ENCODE results near the gene BCL11A. TPM values are rescaled to one million over a fixed set of nuclear protein-coding genes. Genes with fewer than 3 reads are reported as not detected.

BCL11A gene
- total and polyA plus RNA-seq, 2 of the 13 experiments (the other 11 are each of a cell fraction or from before 2014, with no cell fraction given): not detected

DNA sequence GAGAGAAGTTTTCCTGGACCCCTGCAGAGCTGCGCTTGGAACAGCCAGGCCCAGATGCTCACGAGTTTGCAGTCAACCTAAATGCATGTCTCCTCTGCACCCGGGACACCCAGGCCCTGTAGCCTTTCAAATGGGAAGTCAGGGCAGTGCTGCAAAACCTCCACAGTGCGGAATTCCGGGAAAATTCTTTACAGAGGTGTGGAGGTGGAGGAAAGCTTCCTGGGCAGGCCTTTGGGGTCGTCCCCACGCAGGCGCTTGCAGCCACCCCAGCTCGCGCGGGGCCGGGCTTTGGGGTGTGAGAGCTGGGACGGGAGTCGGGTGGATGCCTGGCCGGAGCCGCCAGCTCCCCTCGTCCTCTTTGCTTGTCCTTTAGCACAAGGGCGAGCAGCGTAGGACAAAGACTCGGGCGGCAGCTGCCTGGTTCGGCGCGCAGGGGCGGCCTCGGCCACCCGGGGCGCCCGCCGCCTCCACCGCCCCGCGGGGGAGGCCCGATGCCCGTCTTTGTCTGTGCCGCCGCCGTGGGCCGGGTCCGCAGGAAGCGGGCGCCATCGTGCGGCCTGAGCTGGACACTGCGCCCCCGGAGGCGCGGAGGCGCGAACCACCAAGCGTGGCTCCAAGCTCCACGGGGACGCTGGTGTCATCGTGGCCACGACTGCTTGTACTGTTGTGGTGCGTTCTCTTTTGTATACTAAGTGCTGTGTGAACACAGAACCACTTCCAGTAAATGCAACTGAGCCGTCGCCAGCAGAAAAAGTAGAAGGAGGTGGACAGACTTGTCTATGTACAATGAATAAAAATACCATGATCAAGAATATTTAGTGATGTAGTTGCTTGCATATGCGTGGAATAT is 28.2 kb upstream of the BCL11A start (continued):
- TF ChIP-seq HINFP (CRISPR knock-in tag; IDR thresholded peaks at IDR 0.05; ENCODE audit: low read depth) (peak; percentile 71; the same call in 1 of the 2 replicates), ZNF501 (CRISPR knock-in tag; IDR thresholded peaks at IDR 0.05) (0 out of 2 replicates have a peak, but pooled peaks have one; percentile 50), RFXANK (CRISPR knock-in tag; IDR thresholded peaks at IDR 0.05) (no peak), ATF2 (CRISPR knock-in tag; IDR thresholded peaks at IDR 0.05) (no peak), ARNTL (CRISPR knock-in tag; IDR thresholded peaks at IDR 0.05) (0 out of 2 replicates have a peak, but pooled peaks have one; percentile 43), ZNF709 (CRISPR knock-in tag; IDR thresholded peaks at IDR 0.05) (no peak), XRCC5 (optimal IDR thresholded peaks at IDR 0.05; ENCODE audit: low read length) (peak; percentile 91), ZNF768 (CRISPR knock-in tag; IDR thresholded peaks at IDR 0.05) (peak; percentile 40; the same call in 1 of the 2 replicates), KDM3A (CRISPR knock-in tag; IDR thresholded peaks at IDR 0.05; ENCODE audit: low read depth) (peak; percentile 61; the same call in 1 of the 2 replicates), PHF21A (CRISPR knock-in tag; IDR thresholded peaks at IDR 0.05) (no peak), ZNF333 (CRISPR knock-in tag; IDR thresholded peaks at IDR 0.05; ENCODE audit: borderline replicate concordance) (0 out of 2 replicates have a peak, but pooled peaks have one; percentile 7), ZNF451 (CRISPR knock-in tag; IDR thresholded peaks at IDR 0.05) (0 out of 2 replicates have a peak, but pooled peaks have one; percentile 43), MXI1 (IDR thresholded peaks at IDR 0.05; ENCODE audit: borderline replicate concordance, low read depth, low read length) (0 out of 3 replicates have a peak, but pooled peaks have one; percentile 26)
- TF ChIP-seq, protein P1, sequence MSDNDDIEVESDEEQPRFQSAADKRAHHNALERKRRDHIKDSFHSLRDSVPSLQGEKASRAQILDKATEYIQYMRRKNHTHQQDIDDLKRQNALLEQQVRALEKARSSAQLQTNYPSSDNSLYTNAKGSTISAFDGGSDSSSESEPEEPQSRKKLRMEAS (IDR thresholded peaks at IDR 0.05): peak; percentile 41; the same call in 1 of the 2 replicates
- TF ChIP-seq, protein P2, sequence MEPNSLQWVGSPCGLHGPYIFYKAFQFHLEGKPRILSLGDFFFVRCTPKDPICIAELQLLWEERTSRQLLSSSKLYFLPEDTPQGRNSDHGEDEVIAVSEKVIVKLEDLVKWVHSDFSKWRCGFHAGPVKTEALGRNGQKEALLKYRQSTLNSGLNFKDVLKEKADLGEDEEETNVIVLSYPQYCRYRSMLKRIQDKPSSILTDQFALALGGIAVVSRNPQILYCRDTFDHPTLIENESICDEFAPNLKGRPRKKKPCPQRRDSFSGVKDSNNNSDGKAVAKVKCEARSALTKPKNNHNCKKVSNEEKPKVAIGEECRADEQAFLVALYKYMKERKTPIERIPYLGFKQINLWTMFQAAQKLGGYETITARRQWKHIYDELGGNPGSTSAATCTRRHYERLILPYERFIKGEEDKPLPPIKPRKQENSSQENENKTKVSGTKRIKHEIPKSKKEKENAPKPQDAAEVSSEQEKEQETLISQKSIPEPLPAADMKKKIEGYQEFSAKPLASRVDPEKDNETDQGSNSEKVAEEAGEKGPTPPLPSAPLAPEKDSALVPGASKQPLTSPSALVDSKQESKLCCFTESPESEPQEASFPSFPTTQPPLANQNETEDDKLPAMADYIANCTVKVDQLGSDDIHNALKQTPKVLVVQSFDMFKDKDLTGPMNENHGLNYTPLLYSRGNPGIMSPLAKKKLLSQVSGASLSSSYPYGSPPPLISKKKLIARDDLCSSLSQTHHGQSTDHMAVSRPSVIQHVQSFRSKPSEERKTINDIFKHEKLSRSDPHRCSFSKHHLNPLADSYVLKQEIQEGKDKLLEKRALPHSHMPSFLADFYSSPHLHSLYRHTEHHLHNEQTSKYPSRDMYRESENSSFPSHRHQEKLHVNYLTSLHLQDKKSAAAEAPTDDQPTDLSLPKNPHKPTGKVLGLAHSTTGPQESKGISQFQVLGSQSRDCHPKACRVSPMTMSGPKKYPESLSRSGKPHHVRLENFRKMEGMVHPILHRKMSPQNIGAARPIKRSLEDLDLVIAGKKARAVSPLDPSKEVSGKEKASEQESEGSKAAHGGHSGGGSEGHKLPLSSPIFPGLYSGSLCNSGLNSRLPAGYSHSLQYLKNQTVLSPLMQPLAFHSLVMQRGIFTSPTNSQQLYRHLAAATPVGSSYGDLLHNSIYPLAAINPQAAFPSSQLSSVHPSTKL (CRISPR knock-in tag; IDR thresholded peaks at IDR 0.05): 0 out of 2 replicates have a peak, but pooled peaks have one; percentile 14
- TF ChIP-seq, protein P3, sequence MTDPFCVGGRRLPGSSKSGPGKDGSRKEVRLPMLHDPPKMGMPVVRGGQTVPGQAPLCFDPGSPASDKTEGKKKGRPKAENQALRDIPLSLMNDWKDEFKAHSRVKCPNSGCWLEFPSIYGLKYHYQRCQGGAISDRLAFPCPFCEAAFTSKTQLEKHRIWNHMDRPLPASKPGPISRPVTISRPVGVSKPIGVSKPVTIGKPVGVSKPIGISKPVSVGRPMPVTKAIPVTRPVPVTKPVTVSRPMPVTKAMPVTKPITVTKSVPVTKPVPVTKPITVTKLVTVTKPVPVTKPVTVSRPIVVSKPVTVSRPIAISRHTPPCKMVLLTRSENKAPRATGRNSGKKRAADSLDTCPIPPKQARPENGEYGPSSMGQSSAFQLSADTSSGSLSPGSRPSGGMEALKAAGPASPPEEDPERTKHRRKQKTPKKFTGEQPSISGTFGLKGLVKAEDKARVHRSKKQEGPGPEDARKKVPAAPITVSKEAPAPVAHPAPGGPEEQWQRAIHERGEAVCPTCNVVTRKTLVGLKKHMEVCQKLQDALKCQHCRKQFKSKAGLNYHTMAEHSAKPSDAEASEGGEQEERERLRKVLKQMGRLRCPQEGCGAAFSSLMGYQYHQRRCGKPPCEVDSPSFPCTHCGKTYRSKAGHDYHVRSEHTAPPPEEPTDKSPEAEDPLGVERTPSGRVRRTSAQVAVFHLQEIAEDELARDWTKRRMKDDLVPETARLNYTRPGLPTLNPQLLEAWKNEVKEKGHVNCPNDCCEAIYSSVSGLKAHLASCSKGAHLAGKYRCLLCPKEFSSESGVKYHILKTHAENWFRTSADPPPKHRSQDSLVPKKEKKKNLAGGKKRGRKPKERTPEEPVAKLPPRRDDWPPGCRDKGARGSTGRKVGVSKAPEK (CRISPR knock-in tag; IDR thresholded peaks at IDR 0.05; ENCODE audit: borderline replicate concordance): peak; percentile 77; the same call in 1 of the 2 replicates
- TF ChIP-seq, protein P4, sequence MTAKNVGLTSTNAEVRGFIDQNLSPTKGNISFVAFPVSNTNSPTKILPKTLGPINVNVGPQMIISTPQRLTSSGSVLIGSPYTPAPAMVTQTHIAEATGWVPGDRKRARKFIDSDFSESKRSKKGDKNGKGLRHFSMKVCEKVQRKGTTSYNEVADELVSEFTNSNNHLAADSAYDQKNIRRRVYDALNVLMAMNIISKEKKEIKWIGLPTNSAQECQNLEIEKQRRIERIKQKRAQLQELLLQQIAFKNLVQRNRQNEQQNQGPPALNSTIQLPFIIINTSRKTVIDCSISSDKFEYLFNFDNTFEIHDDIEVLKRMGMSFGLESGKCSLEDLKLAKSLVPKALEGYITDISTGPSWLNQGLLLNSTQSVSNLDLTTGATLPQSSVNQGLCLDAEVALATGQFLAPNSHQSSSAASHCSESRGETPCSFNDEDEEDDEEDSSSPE (CRISPR knock-in tag; IDR thresholded peaks at IDR 0.05): peak; percentile 58; the same call in 1 of the 2 replicates

Measured in HepG2 (cell line).